HL-60 (cell line): ENCODE measurements around the gene ARHGEF12.

Source experiments
- CTCF ChIP-seq: IDR thresholded peaks from one replicate; pipeline ENCODE4 v1.5.1; 2011; ENCODE audit warnings: low read length, control low read depth, inconsistent platforms; ENCODE audit not compliant: insufficient read depth
- POLR2AphosphoS5 ChIP-seq: IDR thresholded peaks from 2 replicates; pipeline ENCODE4 v1.6.1; 2012; ENCODE audit warnings: low read depth

GRCh38 chr11:120410622-120411380 is 74.6 kb downstream of the ARHGEF12 start:
- no peak for TF ChIP-seq CTCF
- no peak for TF ChIP-seq POLR2AphosphoS5
